A673 (cell line): ENCODE results near the gene PSMB3.

Experiments used
- CTCF ChIP-seq: fragments of 300-800, 200-600 bp; sonication (generic); conservative IDR thresholded peaks from 2 replicates; pipeline ENCODE4 v1.5.1; 2017; ENCODE audit warnings: low read depth, mild to moderate bottlenecking, antibody characterized with exemption, low read length, moderate library complexity, mixed read lengths
- EZH2 ChIP-seq: fragments of 200-600 bp; sonication (generic); IDR thresholded peaks from 2 replicates; pipeline ENCODE4 v1.6.1; 2017; ENCODE audit warnings: borderline replicate concordance, low read depth, mild to moderate bottlenecking, mixed read lengths, antibody characterized with exemption, low read length; ENCODE audit not compliant: poor library complexity, severe bottlenecking

GRCh38 chr17:38738007-38738662 lies 14.4 kb upstream of the PSMB3 start:
- TF ChIP-seq CTCF (no peak), EZH2 (no peak)
